ENCODE results near the gene CDH4.

The CDH4 gene

GRCh38 chr20:61300709-61301108, 48.6 kb downstream of the CDH4 start:
- Histone ChIP-seq H2BK12ac (ENCODE audit: low read length) (peak overlapping the region; percentile 51), H3K9ac (ENCODE audit: low read depth, low read length, poor library complexity) (no peak overlapping the region), H3K18ac (ENCODE audit: low read length) (peak overlapping the region; percentile 81), H3K14ac (ENCODE audit: low read length) (peak overlapping the region; percentile 59), H3K23ac (ENCODE audit: low read depth, low read length, poor library complexity) (no peak overlapping the region), H2AFZ (ENCODE audit: low read length) (no peak overlapping the region), H3K4me3 (ENCODE audit: low read length in 2 of 2) (no peak overlapping the region), H3K4me2 (ENCODE audit: insufficient read depth, low read length, poor library complexity, severe bottlenecking) (no peak overlapping the region), H3K27me3 (ENCODE audit: control insufficient read depth in 3 of 3, insufficient read depth in 3 of 3, low read depth in 1 of 3, low read length in 3 of 3) (no peaks in the 10 kb centered on the region), H3K4me1 (ENCODE audit: control insufficient read depth in 2 of 2, insufficient read depth in 1 of 2, low read depth in 1 of 2, low read length in 2 of 2) (peaks cover 12 to 19% of the 10 kb centered on the region in 2 donors), H3K36me3 (replicated peaks in 1 of 2; ENCODE audit: control insufficient read depth in 2 of 2, insufficient read depth in 2 of 2, low read length in 2 of 2) (peaks cover 0 to 2% of the 10 kb centered on the region in 2 donors), H4K8ac (ENCODE audit: low read depth, low read length) (no peak overlapping the region), H3K9me3 (replicated peaks in 1 of 2; ENCODE audit: control insufficient read depth in 2 of 2, insufficient read depth in 1 of 2, low read depth in 1 of 2, low read length in 2 of 2) (peaks cover 0 to 4% of the 10 kb centered on the region in 2 donors), H3K27ac (replicated peaks; ENCODE audit: low read length) (no peak overlapping the region), H2AK5ac (ENCODE audit: low read depth, low read length) (no peak overlapping the region), H2BK120ac (ENCODE audit: low read depth, low read length) (peak overlapping the region; percentile 35), H3K4ac (ENCODE audit: low read length) (no peak overlapping the region), H2BK5ac (ENCODE audit: low read length) (peak overlapping the region; percentile 30), H4K91ac (ENCODE audit: low read depth, low read length, poor library complexity) (no peak overlapping the region), H3K79me1 (ENCODE audit: low read depth, low read length) (peaks cover 2% of the 10 kb centered on the region), H2BK15ac (ENCODE audit: low read length) (peak overlapping the region; percentile 35)
- no peak for DNase-seq (ENCODE audit: low spot score)
- WGBS, 2 donors (ENCODE audit: extremely low coverage in 2 of 2, insufficient read length in 2 of 2, insufficient replicate concordance in 1 of 2), result no CpG with 5 or more reads among the region's 10 CpGs

GRCh38 chr20:61301711-61302525, 49.9 kb downstream of the CDH4 start:
- H2BK12ac ChIP-seq (ENCODE audit: low read length), result no peak overlapping the region
- H3K4me3 ChIP-seq (ENCODE audit: low read length in 2 of 2), result no peak overlapping the region
- H3K4me2 ChIP-seq (ENCODE audit: insufficient read depth, low read length, poor library complexity, severe bottlenecking), result no peak overlapping the region
- H2AFZ ChIP-seq (ENCODE audit: low read length), result no peak overlapping the region
- no peak overlapping the region for H2AK5ac ChIP-seq (ENCODE audit: low read depth, low read length)
- H3K4me1 ChIP-seq (ENCODE audit: control insufficient read depth in 2 of 2, insufficient read depth in 1 of 2, low read depth in 1 of 2, low read length in 2 of 2), result peaks cover 16 to 21% of the 10 kb centered on the region in 2 donors
- H2BK120ac ChIP-seq (ENCODE audit: low read depth, low read length), result no peak overlapping the region
- peaks cover 0 to 2% of the 10 kb centered on the region in 2 donors for H3K36me3 ChIP-seq (replicated peaks in 1 of 2; ENCODE audit: control insufficient read depth in 2 of 2, insufficient read depth in 2 of 2, low read length in 2 of 2)
- WGBS, 2 donors (ENCODE audit: extremely low coverage in 2 of 2, insufficient read length in 2 of 2, insufficient replicate concordance in 1 of 2), result no CpG with 5 or more reads among the region's 21 CpGs
- no peak overlapping the region for H3K14ac ChIP-seq (ENCODE audit: low read length)
- H3K18ac ChIP-seq (ENCODE audit: low read length), result peak overlapping the region; percentile 27
- DNase-seq (ENCODE audit: low spot score), result no peak
- peaks cover 2% of the 10 kb centered on the region for H3K79me1 ChIP-seq (ENCODE audit: low read depth, low read length)
- no peak overlapping the region for H4K91ac ChIP-seq (ENCODE audit: low read depth, low read length, poor library complexity)
- H3K9me3 ChIP-seq (replicated peaks in 1 of 2; ENCODE audit: control insufficient read depth in 2 of 2, insufficient read depth in 1 of 2, low read depth in 1 of 2, low read length in 2 of 2), result peaks cover 0 to 4% of the 10 kb centered on the region in 2 donors
- H3K27me3 ChIP-seq (ENCODE audit: control insufficient read depth in 3 of 3, insufficient read depth in 3 of 3, low read depth in 1 of 3, low read length in 3 of 3), result no peaks in the 10 kb centered on the region
- H3K4ac ChIP-seq (ENCODE audit: low read length), result no peak overlapping the region
- H3K27ac ChIP-seq (replicated peaks; ENCODE audit: low read length), result no peak overlapping the region
- H2BK5ac ChIP-seq (ENCODE audit: low read length), result no peak overlapping the region
- no peak overlapping the region for H3K23ac ChIP-seq (ENCODE audit: low read depth, low read length, poor library complexity)
- H2BK15ac ChIP-seq (ENCODE audit: low read length), result no peak overlapping the region
- no peak overlapping the region for H3K9ac ChIP-seq (ENCODE audit: low read depth, low read length, poor library complexity)
- no peak overlapping the region for H4K8ac ChIP-seq (ENCODE audit: low read depth, low read length)

GRCh38 chr20:61303217-61303616, 51.2 kb downstream of the CDH4 start:
- Histone ChIP-seq H3K9me3 (replicated peaks in 1 of 2; ENCODE audit: control insufficient read depth in 2 of 2, insufficient read depth in 1 of 2, low read depth in 1 of 2, low read length in 2 of 2) (peaks cover 0 to 4% of the 10 kb centered on the region in 2 donors), H3K4me1 (ENCODE audit: control insufficient read depth in 2 of 2, insufficient read depth in 1 of 2, low read depth in 1 of 2, low read length in 2 of 2) (peaks cover 24 to 34% of the 10 kb centered on the region in 2 donors), H3K14ac (ENCODE audit: low read length) (peak overlapping the region; percentile 64), H2AFZ (ENCODE audit: low read length) (no peak overlapping the region), H3K9ac (ENCODE audit: low read depth, low read length, poor library complexity) (no peak overlapping the region), H4K8ac (ENCODE audit: low read depth, low read length) (no peak overlapping the region), H4K91ac (ENCODE audit: low read depth, low read length, poor library complexity) (no peak overlapping the region), H2BK12ac (ENCODE audit: low read length) (peak overlapping the region; percentile 42), H3K27me3 (ENCODE audit: control insufficient read depth in 3 of 3, insufficient read depth in 3 of 3, low read depth in 1 of 3, low read length in 3 of 3) (no peaks in the 10 kb centered on the region), H2BK5ac (ENCODE audit: low read length) (peak overlapping the region; percentile 87), H3K23ac (ENCODE audit: low read depth, low read length, poor library complexity) (no peak overlapping the region), H3K18ac (ENCODE audit: low read length) (peak overlapping the region; percentile 29), H2BK120ac (ENCODE audit: low read depth, low read length) (no peak overlapping the region), H3K27ac (replicated peaks; ENCODE audit: low read length) (no peak overlapping the region), H3K79me1 (ENCODE audit: low read depth, low read length) (peaks cover 2% of the 10 kb centered on the region), H3K4ac (ENCODE audit: low read length) (no peak overlapping the region), H3K4me2 (ENCODE audit: insufficient read depth, low read length, poor library complexity, severe bottlenecking) (no peak overlapping the region), H3K4me3 (ENCODE audit: low read length in 2 of 2) (no peak overlapping the region), H3K36me3 (replicated peaks in 1 of 2; ENCODE audit: control insufficient read depth in 2 of 2, insufficient read depth in 2 of 2, low read length in 2 of 2) (peaks cover 0 to 2% of the 10 kb centered on the region in 2 donors), H2BK15ac (ENCODE audit: low read length) (peak overlapping the region; percentile 71), H2AK5ac (ENCODE audit: low read depth, low read length) (no peak overlapping the region)
- no CpG with 5 or more reads among the region's 8 CpGs for WGBS, 2 donors (ENCODE audit: extremely low coverage in 2 of 2, insufficient read length in 2 of 2, insufficient replicate concordance in 1 of 2)
- no peak for DNase-seq (ENCODE audit: low spot score)

- DNase-seq (ENCODE audit: low spot score), result no peak
- Histone ChIP-seq H2BK5ac (ENCODE audit: low read length) (no peak overlapping the region), H3K4me1 (ENCODE audit: control insufficient read depth in 2 of 2, insufficient read depth in 1 of 2, low read depth in 1 of 2, low read length in 2 of 2) (peaks cover 27 to 39% of the 10 kb centered on the region in 2 donors)
Measured at GRCh38 chr20:61303675-61304074, 51.6 kb downstream of the CDH4 start.

More at GRCh38 chr20:61303675-61304074, 51.6 kb downstream of the CDH4 start:
- H3K27me3 ChIP-seq (ENCODE audit: control insufficient read depth in 3 of 3, insufficient read depth in 3 of 3, low read depth in 1 of 3, low read length in 3 of 3), result no peaks in the 10 kb centered on the region
- H3K9me3 ChIP-seq (replicated peaks in 1 of 2; ENCODE audit: control insufficient read depth in 2 of 2, insufficient read depth in 1 of 2, low read depth in 1 of 2, low read length in 2 of 2), result peaks cover 0 to 4% of the 10 kb centered on the region in 2 donors
- no peak overlapping the region for H3K4me2 ChIP-seq (ENCODE audit: insufficient read depth, low read length, poor library complexity, severe bottlenecking)
- no peak overlapping the region for H3K4ac ChIP-seq (ENCODE audit: low read length)
- peak overlapping the region; percentile 49 for H3K18ac ChIP-seq (ENCODE audit: low read length)
- H2BK15ac ChIP-seq (ENCODE audit: low read length), result peak overlapping the region; percentile 71
- WGBS, 2 donors (ENCODE audit: extremely low coverage in 2 of 2, insufficient read length in 2 of 2, insufficient replicate concordance in 1 of 2), result no CpG with 5 or more reads among the region's 12 CpGs
- H2BK120ac ChIP-seq (ENCODE audit: low read depth, low read length), result no peak overlapping the region
- H3K9ac ChIP-seq (ENCODE audit: low read depth, low read length, poor library complexity), result peak overlapping the region; percentile 25
- peaks cover 2% of the 10 kb centered on the region for H3K79me1 ChIP-seq (ENCODE audit: low read depth, low read length)
- H2BK12ac ChIP-seq (ENCODE audit: low read length), result no peak overlapping the region
- H3K14ac ChIP-seq (ENCODE audit: low read length), result no peak overlapping the region
- H3K27ac ChIP-seq (replicated peaks; ENCODE audit: low read length), result no peak overlapping the region
- H3K23ac ChIP-seq (ENCODE audit: low read depth, low read length, poor library complexity), result peak overlapping the region; percentile 17
- H2AFZ ChIP-seq (ENCODE audit: low read length), result no peak overlapping the region
- H3K4me3 ChIP-seq (ENCODE audit: low read length in 2 of 2), result no peak overlapping the region
- peaks cover 0 to 2% of the 10 kb centered on the region in 2 donors for H3K36me3 ChIP-seq (replicated peaks in 1 of 2; ENCODE audit: control insufficient read depth in 2 of 2, insufficient read depth in 2 of 2, low read length in 2 of 2)
- H2AK5ac ChIP-seq (ENCODE audit: low read depth, low read length), result no peak overlapping the region
- H4K91ac ChIP-seq (ENCODE audit: low read depth, low read length, poor library complexity), result no peak overlapping the region
- no peak overlapping the region for H4K8ac ChIP-seq (ENCODE audit: low read depth, low read length)
